ENCODE results near the gene GRPEL1. TPM values are rescaled to one million over a fixed set of nuclear protein-coding genes. Genes with fewer than 3 reads are reported as not detected.

GRPEL1 gene
- polyA plus RNA-seq, 3 donors = 44.1 to 49.6 (median 45.4) TPM

DNA sequence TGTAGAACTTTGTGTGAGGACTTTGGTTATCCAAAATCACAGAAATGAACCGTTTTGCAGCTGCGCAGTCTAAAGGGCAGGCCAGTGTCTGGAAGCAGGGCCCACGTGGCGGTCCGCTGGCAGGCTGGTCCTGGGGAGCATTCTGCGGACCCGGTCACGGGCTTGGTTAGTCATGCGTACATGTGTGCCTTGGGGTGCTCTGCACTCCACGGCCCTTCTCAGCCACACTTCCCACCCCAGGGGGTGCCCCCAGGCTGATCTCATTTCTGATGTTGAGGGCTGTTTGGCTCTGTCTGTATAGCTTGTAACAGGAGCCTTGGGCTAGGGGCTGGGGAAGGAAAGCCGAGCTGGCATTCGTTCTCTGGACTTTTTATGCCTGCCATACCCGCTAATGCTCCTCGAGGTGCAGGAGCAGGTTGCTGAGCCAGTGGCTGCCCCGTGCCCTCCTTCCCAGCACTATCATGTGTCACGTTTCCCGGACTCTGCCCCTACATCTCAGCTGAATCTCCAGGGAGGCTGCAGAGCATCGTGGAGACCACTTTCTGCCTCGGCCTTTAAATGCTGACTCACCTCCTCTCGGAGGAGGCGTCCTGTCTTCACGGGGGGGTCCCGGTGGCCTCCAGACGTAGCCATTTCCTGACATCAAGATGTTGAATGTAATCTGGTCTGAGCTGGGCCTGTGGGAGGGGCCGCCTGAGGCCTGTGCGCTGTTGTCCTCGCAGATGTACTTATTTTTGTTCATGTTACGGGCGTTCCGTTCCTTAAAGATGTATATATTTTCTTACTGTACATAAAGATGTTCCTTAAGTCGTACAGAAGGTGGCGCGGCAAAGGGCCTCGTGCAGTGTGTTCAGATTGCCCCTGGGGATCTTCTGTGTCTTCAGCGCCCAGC, 36.1 kb downstream of the GRPEL1 start:
- Histone ChIP-seq H3K27ac (ENCODE audit: low read depth in 1 of 2, low read length in 2 of 2) (no peak overlapping the region), H3K79me2 (ENCODE audit: insufficient read depth, low read length) (no peaks in the 10 kb centered on the region), H2AFZ (ENCODE audit: insufficient read depth, low read depth, low read length, poor library complexity, severe bottlenecking) (no peak overlapping the region), H3K4me3 (replicated peaks in 1 of 3; ENCODE audit: low read depth in 2 of 3, low read length in 3 of 3) (no peak overlapping the region), H3K9ac (ENCODE audit: insufficient read depth, low read length, poor library complexity, severe bottlenecking) (no peak overlapping the region), H3K4me1 (ENCODE audit: control insufficient read depth in 1 of 2, insufficient read depth in 2 of 2, low read length in 2 of 2) (no peaks in the 10 kb centered on the region), H3K9me3 (replicated peaks in 1 of 2; ENCODE audit: control insufficient read depth in 1 of 2, insufficient read depth in 1 of 2, low read length in 2 of 2) (no peaks in the 10 kb centered on the region), H3K4me2 (replicated peaks; ENCODE audit: extremely low read depth, low read length, poor library complexity, severe bottlenecking) (no peak overlapping the region), H4K20me1 (ENCODE audit: insufficient read depth, low read length) (peaks cover 50% of the 10 kb centered on the region), H3K27me3 (ENCODE audit: control insufficient read depth in 2 of 2, insufficient read depth in 2 of 2, low read length in 2 of 2) (no peaks in the 10 kb centered on the region), H3K36me3 (replicated peaks in 1 of 2; ENCODE audit: control insufficient read depth in 1 of 2, insufficient read depth in 2 of 2, low read length in 2 of 2) (peaks cover 52 to 67% of the 10 kb centered on the region in 2 donors)
- Mint-ChIP-seq H3K36me3 (peaks cover 57 to 63% of the 10 kb centered on the region in 2 donors), H3K9me3 (peaks cover 0 to 4% (median 0%) of the 10 kb centered on the region in 7 donors), H3K27ac (peak overlapping the region in 2 of 7 donors; percentile 36 to 42), H3K27me3 (ENCODE audit: low read depth in 3 of 3) (peaks cover 0 to 3% (median 1%) of the 10 kb centered on the region in 3 donors), H3K4me1 (peaks cover 3% of the 10 kb centered on the region), H3K4me3 (no peak overlapping the region)
- intact Hi-C loops (cut with micrococcal nuclease) = no loop called here
- TF ChIP-seq, protein P1, sequence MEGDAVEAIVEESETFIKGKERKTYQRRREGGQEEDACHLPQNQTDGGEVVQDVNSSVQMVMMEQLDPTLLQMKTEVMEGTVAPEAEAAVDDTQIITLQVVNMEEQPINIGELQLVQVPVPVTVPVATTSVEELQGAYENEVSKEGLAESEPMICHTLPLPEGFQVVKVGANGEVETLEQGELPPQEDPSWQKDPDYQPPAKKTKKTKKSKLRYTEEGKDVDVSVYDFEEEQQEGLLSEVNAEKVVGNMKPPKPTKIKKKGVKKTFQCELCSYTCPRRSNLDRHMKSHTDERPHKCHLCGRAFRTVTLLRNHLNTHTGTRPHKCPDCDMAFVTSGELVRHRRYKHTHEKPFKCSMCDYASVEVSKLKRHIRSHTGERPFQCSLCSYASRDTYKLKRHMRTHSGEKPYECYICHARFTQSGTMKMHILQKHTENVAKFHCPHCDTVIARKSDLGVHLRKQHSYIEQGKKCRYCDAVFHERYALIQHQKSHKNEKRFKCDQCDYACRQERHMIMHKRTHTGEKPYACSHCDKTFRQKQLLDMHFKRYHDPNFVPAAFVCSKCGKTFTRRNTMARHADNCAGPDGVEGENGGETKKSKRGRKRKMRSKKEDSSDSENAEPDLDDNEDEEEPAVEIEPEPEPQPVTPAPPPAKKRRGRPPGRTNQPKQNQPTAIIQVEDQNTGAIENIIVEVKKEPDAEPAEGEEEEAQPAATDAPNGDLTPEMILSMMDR (IDR thresholded peaks at IDR 0.05) = no peak
- WGBS (ENCODE audit: insufficient coverage) = 53% methylated on average over 19 of the region's 35 CpGs
- no peak for DNase-seq

DNA sequence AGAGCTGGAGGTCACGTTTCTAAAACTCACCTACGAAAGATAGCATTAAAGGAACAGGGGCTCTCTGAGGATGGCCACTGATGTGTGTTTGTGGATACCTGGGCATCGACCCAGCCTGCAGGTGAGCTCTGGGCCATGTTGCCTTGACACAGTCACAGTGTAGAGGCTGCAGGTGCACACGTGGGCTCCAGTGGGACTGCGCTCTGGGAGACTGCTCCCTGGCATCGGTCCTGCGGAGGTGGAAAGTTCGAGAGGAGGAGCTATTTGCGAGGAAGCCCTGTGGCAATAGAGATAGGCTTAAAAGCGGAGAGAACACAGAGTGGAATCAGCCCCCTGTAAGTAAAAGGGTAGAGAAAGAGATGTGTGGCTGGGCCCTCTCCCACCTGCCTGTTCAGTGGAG, 37.0 kb downstream of the GRPEL1 start:
- H3K27ac Mint-ChIP-seq = no peak overlapping the region
- 98% methylated on average over 10 of the region's 10 CpGs for WGBS (ENCODE audit: insufficient coverage)
- no peak overlapping the region for H3K9ac ChIP-seq (ENCODE audit: insufficient read depth, low read length, poor library complexity, severe bottlenecking)
- H3K36me3 Mint-ChIP-seq = peaks cover 66 to 73% of the 10 kb centered on the region in 2 donors
- peaks cover 58 to 76% of the 10 kb centered on the region in 2 donors for H3K36me3 ChIP-seq (replicated peaks in 1 of 2; ENCODE audit: control insufficient read depth in 1 of 2, insufficient read depth in 2 of 2, low read length in 2 of 2)
- no peak overlapping the region for H2AFZ ChIP-seq (ENCODE audit: insufficient read depth, low read depth, low read length, poor library complexity, severe bottlenecking)
- peaks cover 0 to 3% (median 1%) of the 10 kb centered on the region in 3 donors for H3K27me3 Mint-ChIP-seq (ENCODE audit: low read depth in 3 of 3)
- H3K9me3 Mint-ChIP-seq = peaks cover 0 to 4% (median 0%) of the 10 kb centered on the region in 7 donors
- no peaks in the 10 kb centered on the region for H3K79me2 ChIP-seq (ENCODE audit: insufficient read depth, low read length)
- H3K4me1 ChIP-seq (ENCODE audit: control insufficient read depth in 1 of 2, insufficient read depth in 2 of 2, low read length in 2 of 2) = no peaks in the 10 kb centered on the region
- TF ChIP-seq, protein P1 (IDR thresholded peaks at IDR 0.05) = no peak
- no peak overlapping the region for H3K4me2 ChIP-seq (replicated peaks; ENCODE audit: extremely low read depth, low read length, poor library complexity, severe bottlenecking)
- intact Hi-C loops (cut with micrococcal nuclease) = no loop called here
- no peaks in the 10 kb centered on the region for H3K27me3 ChIP-seq (ENCODE audit: control insufficient read depth in 2 of 2, insufficient read depth in 2 of 2, low read length in 2 of 2)
- H4K20me1 ChIP-seq (ENCODE audit: insufficient read depth, low read length) = peaks cover 51% of the 10 kb centered on the region
- H3K4me3 ChIP-seq (replicated peaks in 1 of 3; ENCODE audit: low read depth in 2 of 3, low read length in 3 of 3) = no peak overlapping the region
- no peaks in the 10 kb centered on the region for H3K9me3 ChIP-seq (replicated peaks in 1 of 2; ENCODE audit: control insufficient read depth in 1 of 2, insufficient read depth in 1 of 2, low read length in 2 of 2)
- peaks cover 3% of the 10 kb centered on the region for H3K4me1 Mint-ChIP-seq
- H3K4me3 Mint-ChIP-seq = no peak overlapping the region
- no peak overlapping the region for H3K27ac ChIP-seq (ENCODE audit: low read depth in 1 of 2, low read length in 2 of 2)
- no peak for DNase-seq

Measured in CD14-positive monocyte (primary cell).